ENCODE measurements around the gene ZBTB32. TPM values are rescaled to one million over a fixed set of nuclear protein-coding genes. Genes with fewer than 3 reads are reported as not detected.
"Not testable (repeated sequence)": the region's sequence is repeated elsewhere in the genome, so short reads cannot be mapped to it uniquely, and the experiment has no call there.

The ZBTB32 gene
- total and polyA plus RNA-seq, 8 donors, result 0.13 to 0.14 TPM; not detected in 6

DNA sequence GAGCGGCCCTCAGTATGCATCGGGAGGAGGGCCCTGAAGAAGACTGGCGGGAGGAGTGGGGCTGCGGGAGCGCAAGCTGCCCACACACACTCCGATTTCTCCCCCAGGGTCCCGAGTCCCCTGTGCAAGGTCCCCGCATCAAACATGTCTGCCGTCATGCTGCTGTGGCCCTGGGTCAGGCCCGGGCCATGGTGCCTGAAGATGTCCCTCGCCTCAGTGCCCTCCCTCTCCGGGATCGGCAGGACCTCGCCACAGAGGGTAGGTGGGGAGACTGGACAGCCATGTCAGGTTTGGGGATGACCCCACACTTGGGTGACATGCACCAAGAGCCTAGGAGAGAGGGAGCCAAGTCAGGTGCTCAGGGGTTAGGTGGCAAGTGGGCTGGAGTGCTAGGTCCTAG lies 18.1 kb downstream of the ZBTB32 start:
- no peak for FAIRE-seq
- intact Hi-C loops (cut with DNase I), result loop anchor here in 1 of 3 donors (10.0 kb wide), 1 partner anchor 178 kb away; the partner anchor contains the start of gene TMEM147
- Histone ChIP-seq H3K4me3 (no peak overlapping the region), H3K27ac (no peak overlapping the region), H3K4me1 (peaks cover 0 to 7% (median 0%) of the 10 kb centered on the region in 3 donors), H3K36me3 (peaks cover 13 to 60% (median 54%) of the 10 kb centered on the region in 3 donors), H3K27me3 (no peaks in the 10 kb centered on the region), H3K9me3 (no peaks in the 10 kb centered on the region)
- no peak for ATAC-seq
- 91 to 94% methylated on average over 14 of the region's 14 CpGs for WGBS, 2 donors
- TF ChIP-seq, protein P1, sequence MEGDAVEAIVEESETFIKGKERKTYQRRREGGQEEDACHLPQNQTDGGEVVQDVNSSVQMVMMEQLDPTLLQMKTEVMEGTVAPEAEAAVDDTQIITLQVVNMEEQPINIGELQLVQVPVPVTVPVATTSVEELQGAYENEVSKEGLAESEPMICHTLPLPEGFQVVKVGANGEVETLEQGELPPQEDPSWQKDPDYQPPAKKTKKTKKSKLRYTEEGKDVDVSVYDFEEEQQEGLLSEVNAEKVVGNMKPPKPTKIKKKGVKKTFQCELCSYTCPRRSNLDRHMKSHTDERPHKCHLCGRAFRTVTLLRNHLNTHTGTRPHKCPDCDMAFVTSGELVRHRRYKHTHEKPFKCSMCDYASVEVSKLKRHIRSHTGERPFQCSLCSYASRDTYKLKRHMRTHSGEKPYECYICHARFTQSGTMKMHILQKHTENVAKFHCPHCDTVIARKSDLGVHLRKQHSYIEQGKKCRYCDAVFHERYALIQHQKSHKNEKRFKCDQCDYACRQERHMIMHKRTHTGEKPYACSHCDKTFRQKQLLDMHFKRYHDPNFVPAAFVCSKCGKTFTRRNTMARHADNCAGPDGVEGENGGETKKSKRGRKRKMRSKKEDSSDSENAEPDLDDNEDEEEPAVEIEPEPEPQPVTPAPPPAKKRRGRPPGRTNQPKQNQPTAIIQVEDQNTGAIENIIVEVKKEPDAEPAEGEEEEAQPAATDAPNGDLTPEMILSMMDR (IDR thresholded peaks at IDR 0.05), result no peak
- DNase-seq, result peak in 3 of 6 donors; percentile 10 to 54 (median 33)

GRCh38 chr19:35722897-35723296 lies 18.5 kb downstream of the ZBTB32 start:
- H3K4me3 ChIP-seq, result no peak overlapping the region
- H3K27me3 ChIP-seq, result no peaks in the 10 kb centered on the region
- H3K27ac ChIP-seq, result no peak overlapping the region
- peaks cover 0 to 7% (median 0%) of the 10 kb centered on the region in 3 donors for H3K4me1 ChIP-seq
- peaks cover 15 to 64% (median 58%) of the 10 kb centered on the region in 3 donors for H3K36me3 ChIP-seq
- H3K9me3 ChIP-seq, result no peaks in the 10 kb centered on the region
- TF ChIP-seq, protein P1 (IDR thresholded peaks at IDR 0.05), result no peak
- no peak for ATAC-seq
- FAIRE-seq, result no peak
- peak in 2 of 6 donors; percentile 10 to 74 for DNase-seq
- 90 to 96% methylated on average over 13 to 16 of the region's 16 CpGs for WGBS, 2 donors
- intact Hi-C loops (cut with DNase I), result loop anchor here in 1 of 3 donors (10.0 kb wide), 1 partner anchor 178 kb away; the partner anchor contains the start of gene TMEM147

DNA sequence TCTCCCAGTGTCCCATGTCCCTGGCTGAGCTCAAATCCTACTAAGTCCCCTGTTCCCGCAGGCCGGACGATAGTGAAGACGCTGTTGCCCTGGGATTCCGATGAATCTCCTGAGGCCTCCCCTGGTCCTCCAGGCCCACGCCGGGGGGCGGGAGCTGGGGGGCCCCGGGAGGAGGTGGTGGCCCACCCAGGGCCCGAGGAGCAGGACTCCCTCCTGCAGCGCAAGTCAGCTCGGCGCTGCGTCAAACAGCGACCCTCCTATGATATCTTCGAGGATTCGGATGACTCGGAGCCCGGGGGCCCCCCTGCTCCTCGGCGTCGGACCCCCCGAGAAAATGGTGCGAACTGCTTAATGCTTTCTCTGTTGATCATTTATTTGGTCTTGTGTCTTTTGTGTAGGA lies 19.3 kb downstream of the ZBTB32 start:
- no peaks in the 10 kb centered on the region for H3K27me3 ChIP-seq
- H3K4me3 ChIP-seq, result no peak overlapping the region
- TF ChIP-seq, protein P1 (IDR thresholded peaks at IDR 0.05), result no peak
- DNase-seq, result peak in 3 of 6 donors; percentile 11 to 38 (median 32)
- intact Hi-C loops (cut with DNase I), result loop anchor here in 1 of 3 donors (10.0 kb wide), 1 partner anchor 179 kb away; the partner anchor contains the start of gene TMEM147
- WGBS, 2 donors, result 93 to 94% methylated on average over 24 of the region's 24 CpGs
- peaks cover 15 to 72% (median 65%) of the 10 kb centered on the region in 3 donors for H3K36me3 ChIP-seq
- no peaks in the 10 kb centered on the region for H3K9me3 ChIP-seq
- no peak for ATAC-seq
- no peak overlapping the region for H3K27ac ChIP-seq
- FAIRE-seq, result no peak
- H3K4me1 ChIP-seq, result peaks cover 0 to 7% (median 0%) of the 10 kb centered on the region in 3 donors

GRCh38 chr19:35724132-35724531 lies 19.8 kb downstream of the ZBTB32 start:
- not testable (repeated sequence) for H3K9me3 ChIP-seq, FAIRE-seq, H3K4me1 ChIP-seq, H3K4me3 ChIP-seq, H3K27ac ChIP-seq, ATAC-seq, H3K27me3 ChIP-seq
- peaks cover 16 to 76% (median 70%) of the 10 kb centered on the region in 3 donors for H3K36me3 ChIP-seq
- DNase-seq, result peak in 1 of 6 donors; percentile 16
- intact Hi-C loops (cut with DNase I), result loop anchor here in 1 of 3 donors (10.0 kb wide), 1 partner anchor 179 kb away; the partner anchor contains the start of gene TMEM147
- 86 to 90% methylated on average over 7 of the region's 7 CpGs for WGBS, 2 donors

DNA sequence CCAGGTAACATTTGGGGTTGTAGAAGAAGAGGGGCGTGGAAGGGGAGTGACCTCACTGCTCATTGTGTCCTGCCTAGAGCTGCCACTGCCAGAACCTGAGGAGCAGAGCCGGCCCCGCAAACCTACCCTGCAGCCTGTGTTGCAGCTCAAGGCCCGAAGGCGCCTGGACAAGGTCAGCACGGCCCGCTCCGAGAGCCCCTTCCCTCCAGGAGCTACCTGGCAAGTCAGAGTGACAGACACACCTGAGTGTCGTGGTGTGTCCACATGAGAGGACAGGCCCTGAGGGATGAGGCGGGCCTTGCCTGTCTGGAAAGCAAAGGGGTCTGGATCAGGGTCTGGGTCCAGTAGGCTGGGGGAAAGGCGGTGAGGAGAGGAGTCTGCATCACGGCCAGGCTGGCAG lies 20.2 kb downstream of the ZBTB32 start:
- ATAC-seq, result no peak

More for the DNA sequence above, 20.2 kb downstream of the ZBTB32 start:
- H3K36me3 ChIP-seq, result peaks cover 18 to 81% (median 74%) of the 10 kb centered on the region in 3 donors
- H3K4me1 ChIP-seq, result no peaks in the 10 kb centered on the region
- no peaks in the 10 kb centered on the region for H3K27me3 ChIP-seq
- no peak overlapping the region for H3K27ac ChIP-seq
- intact Hi-C loops (cut with DNase I), result loop anchor here in 1 of 3 donors (10.0 kb wide), 1 partner anchor 180 kb away; the partner anchor contains the start of gene TMEM147
- no peak for FAIRE-seq
- WGBS, 2 donors, result 96 to 97% methylated on average over 12 of the region's 12 CpGs
- DNase-seq, result peak in 2 of 6 donors; percentile 8 to 66
- H3K9me3 ChIP-seq, result no peaks in the 10 kb centered on the region
- TF ChIP-seq, protein P1 (IDR thresholded peaks at IDR 0.05), result no peak
- H3K4me3 ChIP-seq, result no peak overlapping the region
